SK-N-SH (cell line): ENCODE measurements around the gene WDR11.

Experiments
- CHD2 ChIP-seq: fragments of 150-350 bp; IDR thresholded peaks from 2 replicates; pipeline ENCODE4 v1.6.1; 2018; ENCODE audit warnings: low read length; ENCODE audit not compliant: partially characterized antibody
- TAF1 ChIP-seq: IDR thresholded peaks from 2 replicates; pipeline ENCODE4 v1.6.1; 2012; ENCODE audit warnings: low read depth, mild to moderate bottlenecking, low read length, moderate library complexity, borderline replicate concordance

DNA sequence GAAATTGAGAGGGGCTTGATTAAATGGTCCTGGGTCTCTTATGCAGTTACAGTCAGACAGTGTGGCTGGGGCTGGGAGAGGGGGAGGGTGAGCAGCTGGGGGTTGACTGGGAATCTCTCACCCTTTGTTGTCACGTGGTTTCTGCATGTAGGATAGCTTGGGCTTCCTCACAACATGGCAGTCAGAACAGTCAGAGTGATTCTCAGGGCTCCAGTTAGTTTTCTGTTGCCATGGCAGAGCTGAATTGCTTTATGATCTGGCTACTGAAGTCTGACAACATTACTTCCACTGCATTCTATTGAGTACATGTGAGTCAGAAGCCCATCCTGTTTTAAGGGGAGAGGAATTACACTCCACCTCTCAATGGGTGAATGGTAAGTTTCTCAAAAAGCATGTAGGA is 102.7 kb downstream of the WDR11 start:
- TF ChIP-seq CHD2, result no peak
- TF ChIP-seq TAF1, result no peak
